ENCODE data around the gene JAKMIP2.

- TF ChIP-seq, protein P1, sequence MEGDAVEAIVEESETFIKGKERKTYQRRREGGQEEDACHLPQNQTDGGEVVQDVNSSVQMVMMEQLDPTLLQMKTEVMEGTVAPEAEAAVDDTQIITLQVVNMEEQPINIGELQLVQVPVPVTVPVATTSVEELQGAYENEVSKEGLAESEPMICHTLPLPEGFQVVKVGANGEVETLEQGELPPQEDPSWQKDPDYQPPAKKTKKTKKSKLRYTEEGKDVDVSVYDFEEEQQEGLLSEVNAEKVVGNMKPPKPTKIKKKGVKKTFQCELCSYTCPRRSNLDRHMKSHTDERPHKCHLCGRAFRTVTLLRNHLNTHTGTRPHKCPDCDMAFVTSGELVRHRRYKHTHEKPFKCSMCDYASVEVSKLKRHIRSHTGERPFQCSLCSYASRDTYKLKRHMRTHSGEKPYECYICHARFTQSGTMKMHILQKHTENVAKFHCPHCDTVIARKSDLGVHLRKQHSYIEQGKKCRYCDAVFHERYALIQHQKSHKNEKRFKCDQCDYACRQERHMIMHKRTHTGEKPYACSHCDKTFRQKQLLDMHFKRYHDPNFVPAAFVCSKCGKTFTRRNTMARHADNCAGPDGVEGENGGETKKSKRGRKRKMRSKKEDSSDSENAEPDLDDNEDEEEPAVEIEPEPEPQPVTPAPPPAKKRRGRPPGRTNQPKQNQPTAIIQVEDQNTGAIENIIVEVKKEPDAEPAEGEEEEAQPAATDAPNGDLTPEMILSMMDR (IDR thresholded peaks at IDR 0.05) = no peak
- TF ChIP-seq POLR2AphosphoS5 (IDR thresholded peaks at IDR 0.05; ENCODE audit: insufficient read depth in 1 of 2, low read depth in 1 of 2) (no peak), POLR2A (IDR thresholded peaks at IDR 0.05) (no peak)
Observed at GRCh38 chr5:147735621-147736125, 46.9 kb downstream of the JAKMIP2 start.
